HG03135 (cell line): ENCODE measurements around the gene GDPGP1.

Source experiments
- ATAC-seq: cut with Tn5 transposase; IDR thresholded peaks from one replicate; pipeline ENCODE4 v1.9.1; 2021; ENCODE audit warnings: mild to moderate bottlenecking, moderate library complexity; ENCODE audit not compliant: unreplicated experiment

GDPGP1 gene

DNA sequence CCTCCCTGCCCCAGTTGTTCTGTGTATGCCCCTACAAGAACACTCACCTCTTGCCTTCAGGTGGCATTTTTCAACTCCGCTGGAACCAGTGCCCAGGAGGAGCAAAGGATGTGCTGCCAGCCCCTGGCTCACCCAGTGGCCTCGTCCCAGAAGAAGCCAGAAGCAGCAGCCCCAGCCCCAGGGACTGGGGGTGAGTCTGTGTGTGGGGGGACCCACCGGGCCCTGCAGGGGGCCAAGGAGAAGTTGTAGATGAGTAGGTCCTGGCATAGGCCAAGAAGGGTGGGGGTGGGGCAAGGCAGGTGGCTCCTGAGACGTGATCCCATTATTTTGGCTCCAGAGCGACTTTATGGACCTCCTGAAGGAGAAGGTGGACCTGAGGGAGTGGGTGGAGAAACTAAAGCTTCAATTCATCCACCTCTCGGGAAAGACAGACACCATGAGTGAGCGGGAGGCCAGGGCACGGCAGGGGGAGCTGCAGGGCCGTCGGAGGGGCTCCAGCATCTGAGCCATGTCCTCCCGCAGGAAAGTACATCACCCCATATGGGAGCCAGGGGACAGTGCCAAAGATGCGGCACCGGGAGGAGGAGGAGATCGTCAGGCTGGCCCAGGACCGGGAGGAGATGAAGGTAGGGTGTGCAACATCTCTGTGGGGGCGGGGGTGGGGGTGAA lies 60.7 kb downstream of the GDPGP1 start:
- no peak for ATAC-seq

DNA sequence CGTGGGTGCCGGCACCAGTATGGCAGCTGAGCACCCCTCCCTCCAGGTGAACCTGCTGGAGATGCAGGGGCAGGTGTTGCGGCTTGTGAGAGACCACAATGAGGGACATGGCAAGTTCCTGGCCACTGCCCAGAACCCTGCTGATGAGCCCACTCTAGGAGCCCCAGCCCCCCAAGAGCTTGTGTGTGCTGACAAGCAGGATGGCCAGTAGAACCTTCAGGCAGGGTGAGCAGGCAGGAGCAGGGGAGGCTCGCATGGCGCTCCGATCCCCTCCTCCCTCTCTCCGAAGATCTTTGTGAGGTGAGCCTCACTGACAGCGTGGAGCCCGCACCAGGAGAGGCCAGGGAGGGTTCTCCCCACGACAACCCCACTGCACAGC lies 61.2 kb downstream of the GDPGP1 start:
- no peak for ATAC-seq
